ENCODE measurements around the gene DOK6. TPM values are rescaled to one million over a fixed set of nuclear protein-coding genes. Genes with fewer than 3 reads are reported as not detected.

DOK6 gene
- total RNA-seq, 1 donor from 2014 or later, result 0.67 TPM

DNA sequence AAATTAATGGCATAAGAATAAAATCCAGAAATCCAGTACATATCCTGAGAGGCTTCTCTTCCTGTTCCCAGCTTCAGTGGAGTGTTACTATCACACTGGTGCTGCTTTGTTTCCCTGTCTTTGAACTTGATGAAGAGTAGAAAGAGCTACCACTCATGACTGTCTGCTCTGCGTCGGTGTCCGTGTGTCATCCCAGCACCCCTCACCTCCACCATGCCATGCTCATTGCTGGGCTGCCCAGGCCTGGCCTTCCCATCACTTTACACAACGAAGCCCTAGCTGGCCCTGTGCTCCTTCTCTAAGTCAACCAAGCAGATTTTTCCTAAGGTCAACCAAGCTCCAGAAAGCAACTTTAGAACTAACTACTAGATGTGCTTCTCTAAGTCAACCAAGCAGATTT lies 215.4 kb downstream of the DOK6 start:
- DNase-seq (ENCODE audit: low read depth), result no peak
- H3K27me3 ChIP-seq (ENCODE audit: control insufficient read depth, insufficient read depth, low read length), result no peaks in the 10 kb centered on the region
- H3K36me3 ChIP-seq (ENCODE audit: control insufficient read depth, insufficient read depth, low read length), result no peaks in the 10 kb centered on the region
- TF ChIP-seq, protein P1, sequence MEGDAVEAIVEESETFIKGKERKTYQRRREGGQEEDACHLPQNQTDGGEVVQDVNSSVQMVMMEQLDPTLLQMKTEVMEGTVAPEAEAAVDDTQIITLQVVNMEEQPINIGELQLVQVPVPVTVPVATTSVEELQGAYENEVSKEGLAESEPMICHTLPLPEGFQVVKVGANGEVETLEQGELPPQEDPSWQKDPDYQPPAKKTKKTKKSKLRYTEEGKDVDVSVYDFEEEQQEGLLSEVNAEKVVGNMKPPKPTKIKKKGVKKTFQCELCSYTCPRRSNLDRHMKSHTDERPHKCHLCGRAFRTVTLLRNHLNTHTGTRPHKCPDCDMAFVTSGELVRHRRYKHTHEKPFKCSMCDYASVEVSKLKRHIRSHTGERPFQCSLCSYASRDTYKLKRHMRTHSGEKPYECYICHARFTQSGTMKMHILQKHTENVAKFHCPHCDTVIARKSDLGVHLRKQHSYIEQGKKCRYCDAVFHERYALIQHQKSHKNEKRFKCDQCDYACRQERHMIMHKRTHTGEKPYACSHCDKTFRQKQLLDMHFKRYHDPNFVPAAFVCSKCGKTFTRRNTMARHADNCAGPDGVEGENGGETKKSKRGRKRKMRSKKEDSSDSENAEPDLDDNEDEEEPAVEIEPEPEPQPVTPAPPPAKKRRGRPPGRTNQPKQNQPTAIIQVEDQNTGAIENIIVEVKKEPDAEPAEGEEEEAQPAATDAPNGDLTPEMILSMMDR (IDR thresholded peaks at IDR 0.05; ENCODE audit: insufficient read depth, low read length, poor library complexity, severe bottlenecking), result no peak
- no peak overlapping the region for H3K4me3 ChIP-seq (ENCODE audit: low read depth, low read length)

DNA sequence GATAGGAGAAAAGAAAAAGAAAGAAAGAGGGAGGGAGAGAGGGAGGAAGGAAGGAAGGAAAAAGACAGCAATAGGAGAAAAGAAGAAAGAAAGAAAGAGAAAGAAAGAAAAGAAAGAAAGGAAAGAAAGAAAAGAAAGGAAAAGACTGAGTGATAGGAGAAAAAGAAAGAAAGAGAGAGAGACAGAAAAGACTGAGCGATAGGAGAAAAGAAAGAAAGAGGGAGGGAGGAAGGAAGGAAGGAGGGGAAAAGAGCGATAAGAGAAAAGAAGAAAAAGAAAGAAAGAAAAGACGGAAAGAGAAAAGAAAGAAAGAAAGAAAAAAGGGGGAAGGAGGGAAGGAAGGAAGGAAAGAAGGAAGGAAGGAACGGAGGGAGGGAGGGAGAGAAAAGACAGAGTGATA lies 216.7 kb downstream of the DOK6 start:
- no peak for DNase-seq (ENCODE audit: low read depth)
- Histone ChIP-seq H3K36me3 (ENCODE audit: control insufficient read depth, insufficient read depth, low read length) (no peaks in the 10 kb centered on the region), H3K4me3 (ENCODE audit: low read depth, low read length) (no peak overlapping the region), H3K27me3 (ENCODE audit: control insufficient read depth, insufficient read depth, low read length) (no peaks in the 10 kb centered on the region)
- TF ChIP-seq, protein P1 (IDR thresholded peaks at IDR 0.05; ENCODE audit: insufficient read depth, low read length, poor library complexity, severe bottlenecking), result no peak

GRCh38 chr18:69617888-69618287 lies 217.2 kb downstream of the DOK6 start:
- DNase-seq (ENCODE audit: low read depth), result no peak
- no peaks in the 10 kb centered on the region for H3K36me3 ChIP-seq (ENCODE audit: control insufficient read depth, insufficient read depth, low read length)
- TF ChIP-seq, protein P1 (IDR thresholded peaks at IDR 0.05; ENCODE audit: insufficient read depth, low read length, poor library complexity, severe bottlenecking), result no peak
- no peak overlapping the region for H3K4me3 ChIP-seq (ENCODE audit: low read depth, low read length)
- H3K27me3 ChIP-seq (ENCODE audit: control insufficient read depth, insufficient read depth, low read length), result no peaks in the 10 kb centered on the region

DNA sequence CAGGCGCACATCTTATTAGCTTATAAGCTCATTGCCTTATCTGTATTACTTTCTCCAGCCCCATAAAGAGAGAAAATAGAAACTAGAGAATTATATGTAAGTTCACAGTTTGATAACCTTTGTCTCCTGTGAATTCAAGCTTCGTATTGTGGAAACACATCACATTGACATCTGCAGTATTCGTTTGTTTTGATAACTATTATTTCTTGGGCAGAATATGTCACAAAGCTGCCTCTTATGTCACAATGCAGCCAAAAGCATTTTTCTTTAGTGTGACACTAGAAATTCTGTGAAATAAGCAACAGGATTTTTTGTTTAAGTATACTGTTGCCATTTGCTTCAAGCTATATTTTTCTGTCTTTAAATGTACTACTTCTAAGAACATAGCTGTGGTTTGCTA lies 221.5 kb downstream of the DOK6 start:
- TF ChIP-seq, protein P1 (IDR thresholded peaks at IDR 0.05; ENCODE audit: insufficient read depth, low read length, poor library complexity, severe bottlenecking), result no peak
- Histone ChIP-seq H3K4me3 (ENCODE audit: low read depth, low read length) (no peak overlapping the region), H3K27me3 (ENCODE audit: control insufficient read depth, insufficient read depth, low read length) (no peaks in the 10 kb centered on the region), H3K36me3 (ENCODE audit: control insufficient read depth, insufficient read depth, low read length) (no peaks in the 10 kb centered on the region)
- no peak for DNase-seq (ENCODE audit: low read depth)

DNA sequence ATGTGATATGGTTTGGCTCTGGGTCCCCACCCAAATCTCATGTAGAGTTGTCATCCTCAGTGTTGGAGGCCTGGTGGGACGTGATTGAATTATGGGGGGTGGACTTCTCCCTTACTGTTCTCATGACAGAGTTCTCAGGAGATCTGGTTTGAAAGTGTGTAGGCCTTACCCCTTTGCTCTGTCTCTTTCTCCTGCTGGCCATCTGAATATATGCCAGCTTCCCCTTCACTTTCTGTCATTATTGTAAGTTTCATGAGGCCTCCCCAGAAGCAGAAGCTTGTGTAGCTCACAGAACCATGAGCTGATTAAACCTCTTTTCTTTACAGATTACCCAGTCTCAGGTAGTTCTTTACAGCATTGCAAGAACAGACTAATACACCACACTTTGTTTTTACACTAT lies 222.3 kb downstream of the DOK6 start:
- TF ChIP-seq, protein P1 (IDR thresholded peaks at IDR 0.05; ENCODE audit: insufficient read depth, low read length, poor library complexity, severe bottlenecking), result no peak
- DNase-seq (ENCODE audit: low read depth), result no peak
- H3K27me3 ChIP-seq (ENCODE audit: control insufficient read depth, insufficient read depth, low read length), result no peaks in the 10 kb centered on the region
- H3K4me3 ChIP-seq (ENCODE audit: low read depth, low read length), result no peak overlapping the region
- no peaks in the 10 kb centered on the region for H3K36me3 ChIP-seq (ENCODE audit: control insufficient read depth, insufficient read depth, low read length)

GRCh38 chr18:69626171-69626570 lies 225.5 kb downstream of the DOK6 start:
- no peak for DNase-seq (ENCODE audit: low read depth)
- H3K27me3 ChIP-seq (ENCODE audit: control insufficient read depth, insufficient read depth, low read length), result no peaks in the 10 kb centered on the region
- no peak overlapping the region for H3K4me3 ChIP-seq (ENCODE audit: low read depth, low read length)
- H3K36me3 ChIP-seq (ENCODE audit: control insufficient read depth, insufficient read depth, low read length), result no peaks in the 10 kb centered on the region
- TF ChIP-seq, protein P1 (IDR thresholded peaks at IDR 0.05; ENCODE audit: insufficient read depth, low read length, poor library complexity, severe bottlenecking), result no peak

Data from kidney epithelial cell (primary cell).